ENCODE results near the gene ANHX.

DNA sequence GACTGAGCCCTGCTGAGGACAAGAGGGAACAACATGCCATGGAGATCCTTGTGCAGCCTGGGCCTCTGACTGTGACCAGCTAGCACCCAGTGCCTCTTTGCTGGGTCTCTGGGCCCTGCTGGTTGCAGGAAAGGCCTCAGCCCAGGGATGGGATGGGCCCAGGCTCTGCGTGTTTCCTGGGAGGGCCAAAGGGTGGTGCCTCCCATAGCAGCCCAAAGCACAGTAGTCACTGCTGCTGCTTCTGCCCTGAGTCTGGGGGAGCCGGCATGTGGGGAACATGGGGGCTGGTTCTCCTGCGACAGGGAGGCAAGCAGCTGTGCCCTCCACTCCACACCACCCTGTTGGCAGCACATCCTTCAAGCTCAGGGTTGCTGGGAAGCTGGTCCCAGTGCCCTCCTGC, 18.5 kb downstream of the ANHX start:
- TF ChIP-seq, protein P1, sequence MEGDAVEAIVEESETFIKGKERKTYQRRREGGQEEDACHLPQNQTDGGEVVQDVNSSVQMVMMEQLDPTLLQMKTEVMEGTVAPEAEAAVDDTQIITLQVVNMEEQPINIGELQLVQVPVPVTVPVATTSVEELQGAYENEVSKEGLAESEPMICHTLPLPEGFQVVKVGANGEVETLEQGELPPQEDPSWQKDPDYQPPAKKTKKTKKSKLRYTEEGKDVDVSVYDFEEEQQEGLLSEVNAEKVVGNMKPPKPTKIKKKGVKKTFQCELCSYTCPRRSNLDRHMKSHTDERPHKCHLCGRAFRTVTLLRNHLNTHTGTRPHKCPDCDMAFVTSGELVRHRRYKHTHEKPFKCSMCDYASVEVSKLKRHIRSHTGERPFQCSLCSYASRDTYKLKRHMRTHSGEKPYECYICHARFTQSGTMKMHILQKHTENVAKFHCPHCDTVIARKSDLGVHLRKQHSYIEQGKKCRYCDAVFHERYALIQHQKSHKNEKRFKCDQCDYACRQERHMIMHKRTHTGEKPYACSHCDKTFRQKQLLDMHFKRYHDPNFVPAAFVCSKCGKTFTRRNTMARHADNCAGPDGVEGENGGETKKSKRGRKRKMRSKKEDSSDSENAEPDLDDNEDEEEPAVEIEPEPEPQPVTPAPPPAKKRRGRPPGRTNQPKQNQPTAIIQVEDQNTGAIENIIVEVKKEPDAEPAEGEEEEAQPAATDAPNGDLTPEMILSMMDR (IDR thresholded peaks at IDR 0.05; ENCODE audit: low read depth, low read length, missing input control): no peak
- TF ChIP-seq SP1 (IDR thresholded peaks at IDR 0.05) (no peak), FOXA1 (IDR thresholded peaks at IDR 0.05) (no peak), RAD21 (IDR thresholded peaks at IDR 0.05) (no peak), HNF4G (IDR thresholded peaks at IDR 0.05) (no peak), YY1 (IDR thresholded peaks at IDR 0.05) (no peak), JUND (IDR thresholded peaks at IDR 0.05) (no peak), RXRA (IDR thresholded peaks at IDR 0.05) (no peak), TAF1 (conservative IDR thresholded peaks at IDR 0.05) (no peak), HNF4A (conservative IDR thresholded peaks at IDR 0.05) (no peak), GABPA (IDR thresholded peaks at IDR 0.05 in 1 of 2, conservative IDR thresholded peaks at IDR 0.05 in 1 of 2) (no peak)
- TF ChIP-seq, protein P2, sequence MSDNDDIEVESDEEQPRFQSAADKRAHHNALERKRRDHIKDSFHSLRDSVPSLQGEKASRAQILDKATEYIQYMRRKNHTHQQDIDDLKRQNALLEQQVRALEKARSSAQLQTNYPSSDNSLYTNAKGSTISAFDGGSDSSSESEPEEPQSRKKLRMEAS (IDR thresholded peaks at IDR 0.05): no peak
- TF ChIP-seq, protein P3, sequence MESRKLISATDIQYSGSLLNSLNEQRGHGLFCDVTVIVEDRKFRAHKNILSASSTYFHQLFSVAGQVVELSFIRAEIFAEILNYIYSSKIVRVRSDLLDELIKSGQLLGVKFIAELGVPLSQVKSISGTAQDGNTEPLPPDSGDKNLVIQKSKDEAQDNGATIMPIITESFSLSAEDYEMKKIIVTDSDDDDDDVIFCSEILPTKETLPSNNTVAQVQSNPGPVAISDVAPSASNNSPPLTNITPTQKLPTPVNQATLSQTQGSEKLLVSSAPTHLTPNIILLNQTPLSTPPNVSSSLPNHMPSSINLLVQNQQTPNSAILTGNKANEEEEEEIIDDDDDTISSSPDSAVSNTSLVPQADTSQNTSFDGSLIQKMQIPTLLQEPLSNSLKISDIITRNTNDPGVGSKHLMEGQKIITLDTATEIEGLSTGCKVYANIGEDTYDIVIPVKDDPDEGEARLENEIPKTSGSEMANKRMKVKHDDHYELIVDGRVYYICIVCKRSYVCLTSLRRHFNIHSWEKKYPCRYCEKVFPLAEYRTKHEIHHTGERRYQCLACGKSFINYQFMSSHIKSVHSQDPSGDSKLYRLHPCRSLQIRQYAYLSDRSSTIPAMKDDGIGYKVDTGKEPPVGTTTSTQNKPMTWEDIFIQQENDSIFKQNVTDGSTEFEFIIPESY (IDR thresholded peaks at IDR 0.05): no peak
- TF ChIP-seq, protein P4, sequence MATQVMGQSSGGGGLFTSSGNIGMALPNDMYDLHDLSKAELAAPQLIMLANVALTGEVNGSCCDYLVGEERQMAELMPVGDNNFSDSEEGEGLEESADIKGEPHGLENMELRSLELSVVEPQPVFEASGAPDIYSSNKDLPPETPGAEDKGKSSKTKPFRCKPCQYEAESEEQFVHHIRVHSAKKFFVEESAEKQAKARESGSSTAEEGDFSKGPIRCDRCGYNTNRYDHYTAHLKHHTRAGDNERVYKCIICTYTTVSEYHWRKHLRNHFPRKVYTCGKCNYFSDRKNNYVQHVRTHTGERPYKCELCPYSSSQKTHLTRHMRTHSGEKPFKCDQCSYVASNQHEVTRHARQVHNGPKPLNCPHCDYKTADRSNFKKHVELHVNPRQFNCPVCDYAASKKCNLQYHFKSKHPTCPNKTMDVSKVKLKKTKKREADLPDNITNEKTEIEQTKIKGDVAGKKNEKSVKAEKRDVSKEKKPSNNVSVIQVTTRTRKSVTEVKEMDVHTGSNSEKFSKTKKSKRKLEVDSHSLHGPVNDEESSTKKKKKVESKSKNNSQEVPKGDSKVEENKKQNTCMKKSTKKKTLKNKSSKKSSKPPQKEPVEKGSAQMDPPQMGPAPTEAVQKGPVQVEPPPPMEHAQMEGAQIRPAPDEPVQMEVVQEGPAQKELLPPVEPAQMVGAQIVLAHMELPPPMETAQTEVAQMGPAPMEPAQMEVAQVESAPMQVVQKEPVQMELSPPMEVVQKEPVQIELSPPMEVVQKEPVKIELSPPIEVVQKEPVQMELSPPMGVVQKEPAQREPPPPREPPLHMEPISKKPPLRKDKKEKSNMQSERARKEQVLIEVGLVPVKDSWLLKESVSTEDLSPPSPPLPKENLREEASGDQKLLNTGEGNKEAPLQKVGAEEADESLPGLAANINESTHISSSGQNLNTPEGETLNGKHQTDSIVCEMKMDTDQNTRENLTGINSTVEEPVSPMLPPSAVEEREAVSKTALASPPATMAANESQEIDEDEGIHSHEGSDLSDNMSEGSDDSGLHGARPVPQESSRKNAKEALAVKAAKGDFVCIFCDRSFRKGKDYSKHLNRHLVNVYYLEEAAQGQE (IDR thresholded peaks at IDR 0.05): no peak

Measured in liver (tissue), 3 donors.